Measurements from ENCODE around the gene DNAH7. TPM values are rescaled to one million over a fixed set of nuclear protein-coding genes. Genes with fewer than 3 reads are reported as not detected.

DNAH7 gene
- total and polyA plus RNA-seq, 2 of the 13 experiments (the other 11 are each of a cell fraction or from before 2014, with no cell fraction given) = 0.09 TPM; not detected in 1

- TF ChIP-seq, protein P1, sequence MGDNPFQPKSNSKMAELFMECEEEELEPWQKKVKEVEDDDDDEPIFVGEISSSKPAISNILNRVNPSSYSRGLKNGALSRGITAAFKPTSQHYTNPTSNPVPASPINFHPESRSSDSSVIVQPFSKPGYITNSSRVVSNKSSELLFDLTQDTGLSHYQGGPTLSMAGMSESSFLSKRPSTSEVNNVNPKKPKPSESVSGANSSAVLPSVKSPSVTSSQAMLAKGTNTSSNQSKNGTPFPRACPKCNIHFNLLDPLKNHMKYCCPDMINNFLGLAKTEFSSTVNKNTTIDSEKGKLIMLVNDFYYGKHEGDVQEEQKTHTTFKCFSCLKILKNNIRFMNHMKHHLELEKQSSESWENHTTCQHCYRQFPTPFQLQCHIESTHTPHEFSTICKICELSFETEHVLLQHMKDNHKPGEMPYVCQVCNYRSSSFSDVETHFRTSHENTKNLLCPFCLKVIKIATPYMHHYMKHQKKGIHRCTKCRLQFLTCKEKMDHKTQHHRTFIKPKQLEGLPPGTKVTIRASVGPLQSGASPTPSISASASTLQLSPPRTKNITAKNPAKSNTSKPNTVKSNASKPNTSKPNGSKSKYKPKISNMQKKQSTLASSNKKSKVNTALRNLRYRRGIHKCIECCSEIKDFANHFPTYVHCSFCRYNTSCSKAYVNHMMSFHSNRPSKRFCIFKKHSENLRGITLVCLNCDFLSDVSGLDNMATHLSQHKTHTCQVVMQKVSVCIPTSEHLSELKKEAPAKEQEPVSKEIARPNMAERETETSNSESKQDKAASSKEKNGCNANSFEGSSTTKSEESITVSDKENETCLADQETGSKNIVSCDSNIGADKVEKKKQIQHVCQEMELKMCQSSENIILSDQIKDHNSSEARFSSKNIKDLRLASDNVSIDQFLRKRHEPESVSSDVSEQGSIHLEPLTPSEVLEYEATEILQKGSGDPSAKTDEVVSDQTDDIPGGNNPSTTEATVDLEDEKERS (CRISPR knock-in tag; IDR thresholded peaks at IDR 0.05) = peak; percentile 91
- TF ChIP-seq RBM22 (optimal IDR thresholded peaks at IDR 0.05; ENCODE audit: low read length) = peak; percentile 96
- no peak for TF ChIP-seq ZNF720 (CRISPR knock-in tag; IDR thresholded peaks at IDR 0.05)
- TF ChIP-seq PAWR (CRISPR knock-in tag; IDR thresholded peaks at IDR 0.05; ENCODE audit: borderline replicate concordance) = 0 out of 2 replicates have a peak, but pooled peaks have one; percentile 83
- TF ChIP-seq GATA4 (IDR thresholded peaks at IDR 0.05; ENCODE audit: borderline replicate concordance, low read depth) = 0 out of 2 replicates have a peak, but pooled peaks have one; percentile 35
- TF ChIP-seq CAMTA2 (CRISPR knock-in tag; IDR thresholded peaks at IDR 0.05; ENCODE audit: borderline replicate concordance) = 0 out of 2 replicates have a peak, but pooled peaks have one; percentile 20
- TF ChIP-seq BORCS8-MEF2B (CRISPR knock-in tag; IDR thresholded peaks at IDR 0.05) = 0 out of 2 replicates have a peak, but pooled peaks have one; percentile 62
- peak; percentile 74; the same call in 1 of the 2 replicates for TF ChIP-seq HINFP (CRISPR knock-in tag; IDR thresholded peaks at IDR 0.05; ENCODE audit: low read depth)
- TF ChIP-seq SMARCC2 (IDR thresholded peaks at IDR 0.05) = no peak
- TF ChIP-seq ZBTB40 (IDR thresholded peaks at IDR 0.05) = peak; percentile 44
- TF ChIP-seq ZBTB40 (CRISPR knock-in tag; IDR thresholded peaks at IDR 0.05) = peak; percentile 74; the same call in 1 of the 2 replicates
- TF ChIP-seq, protein P2, sequence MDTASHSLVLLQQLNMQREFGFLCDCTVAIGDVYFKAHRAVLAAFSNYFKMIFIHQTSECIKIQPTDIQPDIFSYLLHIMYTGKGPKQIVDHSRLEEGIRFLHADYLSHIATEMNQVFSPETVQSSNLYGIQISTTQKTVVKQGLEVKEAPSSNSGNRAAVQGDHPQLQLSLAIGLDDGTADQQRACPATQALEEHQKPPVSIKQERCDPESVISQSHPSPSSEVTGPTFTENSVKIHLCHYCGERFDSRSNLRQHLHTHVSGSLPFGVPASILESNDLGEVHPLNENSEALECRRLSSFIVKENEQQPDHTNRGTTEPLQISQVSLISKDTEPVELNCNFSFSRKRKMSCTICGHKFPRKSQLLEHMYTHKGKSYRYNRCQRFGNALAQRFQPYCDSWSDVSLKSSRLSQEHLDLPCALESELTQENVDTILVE (CRISPR knock-in tag; IDR thresholded peaks at IDR 0.05) = peak; percentile 65; the same call in 1 of the 2 replicates
- TF ChIP-seq POLR2A (IDR thresholded peaks at IDR 0.05; ENCODE audit: insufficient read depth in 1 of 2, low read depth in 2 of 2, low read length in 2 of 2) = 0 out of 4 replicates have a peak, but pooled peaks of 1 of the 2 experiments have one; percentile 48
Measured at GRCh38 chr2:196068271-196069209, at the start of gene DNAH7 (continued).

All from HepG2 (cell line).